A549 (cell line): ENCODE measurements around the gene DCDC2. TPM values are rescaled to one million over a fixed set of nuclear protein-coding genes. Genes with fewer than 3 reads are reported as not detected.

Experiments used
- ATAC-seq, 2 experiments: fragments of 200-7000 bp in 1 of 2; fragments of >200 bp in 1 of 2; cut with Nextera tagmentation in 1 of 2; cut with Tn5 transposase in 1 of 2; 3 replicates each; pipeline versions ENCODE4 v1.8.0 to v1.9.1; 2018 to 2020; ENCODE audit warnings: mild to moderate bottlenecking in 1 of 2, moderate library complexity in 1 of 2
- CTCF ChIA-PET: fragments of 300-600 bp; sonication (Branson Sonifier 250); formaldehyde crosslinking; extraction: SDS; loops from one replicate; lab custom pipeline; 2021; ENCODE audit warnings: antibody characterized with exemption, inconsistent platforms; lab: Yijun Ruan, JAX
- POLR2A ChIA-PET: fragments of 350-600 bp; formaldehyde crosslinking; extraction: SDS; loops from one replicate; lab custom pipeline; 2021; ENCODE audit warnings: antibody characterized with exemption, inconsistent platforms; lab: Yijun Ruan, JAX
- DNase-seq, 2 experiments: peaks; one replicate each; pipeline versions ENCODE4 v3.0.0 to v3.0.0-alpha.2; 2011 to 2016; ENCODE audit warnings: low read depth in 1 of 2, low spot score in 1 of 2
- FAIRE-seq: peaks from 2 replicates; lab custom pipeline; 2011; peaks lifted over from hg19 to GRCh38; lab: Jason Lieb, UNC
- H3K27ac ChIP-seq, 2 experiments: fragments of >200 bp; sonication (Bioruptor Twin); formaldehyde crosslinking; 3 replicates each; pipeline ENCODE4 v1.5.1; 2016 to 2017
- H3K4me1 ChIP-seq: fragments of >200 bp; sonication (Bioruptor Twin); formaldehyde crosslinking; 3 replicates; pipeline ENCODE4 v1.6.1; 2016
- H3K4me2 ChIP-seq: fragments of >200 bp; sonication (Bioruptor Twin); formaldehyde crosslinking; 3 replicates; pipeline ENCODE4 v1.6.1; 2016
- H3K4me3 ChIP-seq: fragments of >200 bp; sonication (Bioruptor Twin); formaldehyde crosslinking; 3 replicates; pipeline ENCODE4 v1.5.1; 2016
- H3K9me3 ChIP-seq: fragments of >200 bp; sonication (Bioruptor Twin); formaldehyde crosslinking; 3 replicates; pipeline ENCODE4 v1.6.1; 2016
- ATOH8 ChIP-seq: fragments of 250-450 bp; sonication (Bioruptor Pico); IDR thresholded peaks from 2 replicates; pipeline ENCODE4 v1.5.0; 2020; ENCODE audit warnings: low read depth, mild to moderate bottlenecking, moderate library complexity
- BCL3 ChIP-seq: fragments of >200 bp; sonication (Bioruptor Twin); formaldehyde crosslinking; IDR thresholded peaks from 3 replicates; pipeline ENCODE4 v1.6.1; 2016
- CBX8 ChIP-seq: fragments of 200-600 bp; sonication (generic); IDR thresholded peaks from 2 replicates; pipeline ENCODE4 v1.6.1; 2016
- CEBPB ChIP-seq, 2 experiments: fragments of >200 bp in 1 of 2; sonication (Bioruptor Twin) in 1 of 2; formaldehyde crosslinking in 1 of 2; IDR thresholded peaks; 2 replicates each; pipeline ENCODE4 v1.6.1; 2012 to 2016
- CHD2 ChIP-seq: fragments of 150-350 bp; IDR thresholded peaks from 2 replicates; pipeline ENCODE4 v1.6.1; 2014; ENCODE audit warnings: low read length; ENCODE audit not compliant: partially characterized antibody
- EP300 ChIP-seq, 2 experiments: fragments of >200 bp; sonication (Bioruptor Twin); formaldehyde crosslinking; IDR thresholded peaks; 2 replicates in 1 of 2; 3 replicates in 1 of 2; pipeline ENCODE4 v1.6.1; 2016 to 2017
- ESRRA ChIP-seq: fragments of 150-350 bp; IDR thresholded peaks from 2 replicates; pipeline ENCODE4 v1.6.1; 2014; ENCODE audit warnings: mild to moderate bottlenecking, low read length, borderline replicate concordance
- FOSL2 ChIP-seq, 2 experiments: fragments of 450-650 bp in 1 of 2; fragments of >200 bp in 1 of 2; sonication (Bioruptor Twin) in 1 of 2; formaldehyde crosslinking; IDR thresholded peaks; 2 replicates each; pipeline versions ENCODE4 v1.5.0 to v1.6.1; 2016 to 2020; ENCODE audit warnings: mild to moderate bottlenecking in 1 of 2, moderate library complexity in 1 of 2
- GATA3 ChIP-seq: IDR thresholded peaks from 2 replicates; pipeline ENCODE4 v1.6.1; 2012; ENCODE audit warnings: borderline replicate concordance
- HOXA7 ChIP-seq: fragments of 250-450 bp; sonication (Bioruptor Pico); IDR thresholded peaks from 2 replicates; pipeline ENCODE4 v1.5.0; 2020; ENCODE audit warnings: mild to moderate bottlenecking, moderate library complexity
- HOXB5 ChIP-seq: fragments of 250-450 bp; sonication (Bioruptor Pico); IDR thresholded peaks from 2 replicates; pipeline ENCODE4 v1.5.0; 2020; ENCODE audit warnings: mild to moderate bottlenecking, moderate library complexity
- JUNB ChIP-seq: fragments of >200 bp; sonication (Bioruptor Twin); formaldehyde crosslinking; IDR thresholded peaks from 2 replicates; pipeline ENCODE4 v1.6.1; 2016
- KDM1A ChIP-seq: fragments of 200-600 bp; sonication (generic); IDR thresholded peaks from 2 replicates; pipeline ENCODE4 v1.6.1; 2016; ENCODE audit warnings: low read depth, mild to moderate bottlenecking
- MAZ ChIP-seq: fragments of 150-350 bp; IDR thresholded peaks from 2 replicates; pipeline ENCODE4 v1.6.1; 2014; ENCODE audit warnings: antibody characterized with exemption, low read depth, low read length, borderline replicate concordance
- NFE2L2 ChIP-seq: fragments of 150-350 bp; conservative IDR thresholded peaks from 2 replicates; pipeline ENCODE4 v1.6.1; 2014; ENCODE audit warnings: low read length
- NR3C1 ChIP-seq: fragments of >200 bp; sonication (Bioruptor Twin); formaldehyde crosslinking; IDR thresholded peaks from 3 replicates; pipeline ENCODE4 v1.6.1; 2017
- POLR2A ChIP-seq: IDR thresholded peaks from 2 replicates; pipeline ENCODE4 v1.6.1; 2012; ENCODE audit warnings: mild to moderate bottlenecking, low read length
- RAD21 ChIP-seq, 2 experiments: fragments of >200 bp in 1 of 2; sonication (Bioruptor Twin) in 1 of 2; formaldehyde crosslinking in 1 of 2; IDR thresholded peaks in 1 of 2; conservative IDR thresholded peaks in 1 of 2; 2 replicates in 1 of 2; 3 replicates in 1 of 2; pipeline ENCODE4 v1.6.1; 2012 to 2018; ENCODE audit warnings: inconsistent platforms in 1 of 2
- RCOR1 ChIP-seq: fragments of 150-350 bp; IDR thresholded peaks from 2 replicates; pipeline ENCODE4 v1.6.1; 2014; ENCODE audit warnings: antibody characterized with exemption, low read length, low read depth
- SMC3 ChIP-seq: fragments of >200 bp; sonication (Bioruptor Twin); formaldehyde crosslinking; IDR thresholded peaks from 3 replicates; pipeline ENCODE4 v1.6.1; 2018; ENCODE audit warnings: inconsistent platforms
- TP53 ChIP-seq: fragments of 250-450 bp; sonication (Bioruptor Pico); IDR thresholded peaks from 2 replicates; pipeline ENCODE4 v1.5.0; 2021; ENCODE audit warnings: mild to moderate bottlenecking, moderate library complexity
- ZC3H11A ChIP-seq: fragments of 450-650 bp; IDR thresholded peaks from 2 replicates; pipeline ENCODE4 v1.6.1; 2014; ENCODE audit warnings: antibody characterized with exemption, mild to moderate bottlenecking
- ZFP36 ChIP-seq: fragments of 450-650 bp; IDR thresholded peaks from 2 replicates; pipeline ENCODE4 v1.6.1; 2014; ENCODE audit warnings: borderline replicate concordance; ENCODE audit not compliant: partially characterized antibody
- ZNF302 ChIP-seq: fragments of 250-450 bp; sonication (Bioruptor Pico); IDR thresholded peaks from 2 replicates; pipeline ENCODE4 v1.9.0; 2021; ENCODE audit warnings: inconsistent platforms, mild to moderate bottlenecking, moderate library complexity
- WGBS: methylation state at CpG from one replicate; pipeline ENCODE4 v1.1.6; 2017; ENCODE audit errors: missing lambda C conversion rate; 5-methylcytosine and 5-hydroxymethylcytosine counted together
- polyA plus RNA-seq, 4 experiments: library from polyadenylated mRNA; depleted of rRNA in 3 of 4; stranded (reverse); fragments of >200 nt; fragmentation: RNase III in 1 of 4; extraction: RNeasy Plus Mini Kit Qiagen cat#74134 plus additional on column Dnase treatment in 1 of 4; gene quantifications; 2 replicates in 3 of 4; 3 replicates in 1 of 4; pipeline ENCODE4 v1.2.3, GENCODE V29; 2011 to 2017

Gene DCDC2
- polyA plus RNA-seq, 2 of the 4 experiments (the other 2 are of a cell fraction): 9.1 to 9.4 TPM

GRCh38 chr6:24255676-24256075 is 102.2 kb downstream of the DCDC2 start:
- no peak for ATAC-seq
- CTCF ChIA-PET: no interaction called here
- no peak for TF ChIP-seq TP53
- no peak for TF ChIP-seq CBX8
- Histone ChIP-seq H3K4me2 (no peak overlapping the region), H3K27ac (no peak overlapping the region), H3K4me3 (no peak overlapping the region), H3K4me1 (no peaks in the 10 kb centered on the region), H3K9me3 (peaks cover 3% of the 10 kb centered on the region; the same call in 1 of the 3 replicates)
- no peak for DNase-seq
- FAIRE-seq: no peak
- WGBS: 45% methylated on average over 1 of the region's 1 CpG
- POLR2A ChIA-PET: no interaction called here

- Histone ChIP-seq H3K4me1 (no peaks in the 10 kb centered on the region), H3K4me3 (no peak overlapping the region), H3K27ac (no peak overlapping the region), H3K9me3 (peaks cover 3% of the 10 kb centered on the region; the same call in 1 of the 3 replicates), H3K4me2 (no peak overlapping the region)
- ATAC-seq (no peak), DNase-seq (no peak), FAIRE-seq (no peak)
- ChIA-PET POLR2A (no interaction called here), CTCF (interaction anchor here (1.1 kb wide), 1 partner anchor 48 kb away, joined by 3 read pairs; no protein-coding TSS in a partner anchor)
- TF ChIP-seq CEBPB (IDR thresholded peaks at IDR 0.05) (no peak), ZC3H11A (no peak), BCL3 (no peak)
Observed at GRCh38 chr6:24253360-24253759, 104.5 kb downstream of the DCDC2 start.

GRCh38 chr6:24252280-24252679 is 105.6 kb downstream of the DCDC2 start:
- Histone ChIP-seq H3K9me3 (peaks cover 3% of the 10 kb centered on the region; the same call in 1 of the 3 replicates), H3K4me2 (no peak overlapping the region), H3K4me1 (no peaks in the 10 kb centered on the region), H3K27ac (no peak overlapping the region), H3K4me3 (no peak overlapping the region)
- TF ChIP-seq EP300 (IDR thresholded peaks at IDR 0.05): no peak
- TF ChIP-seq ZNF302: no peak
- TF ChIP-seq CHD2: no peak
- TF ChIP-seq NFE2L2: no peak
- TF ChIP-seq RCOR1: no peak
- no peak for TF ChIP-seq TP53
- TF ChIP-seq SMC3: no peak
- TF ChIP-seq JUNB: no peak
- TF ChIP-seq POLR2A: no peak
- no peak for TF ChIP-seq ESRRA
- no peak for TF ChIP-seq BCL3
- ChIA-PET POLR2A (no interaction called here), CTCF (no interaction called here)
- WGBS: 83% methylated on average over 1 of the region's 1 CpG
- no peak for FAIRE-seq
- no peak for ATAC-seq
- no peak for DNase-seq

- DNase-seq: no peak
- TF ChIP-seq ATOH8 (CRISPR knock-in tag): no peak
- no peak for TF ChIP-seq GATA3
- no peak for TF ChIP-seq TP53
- TF ChIP-seq HOXA7 (CRISPR knock-in tag): no peak
- TF ChIP-seq RAD21 (conservative IDR thresholded peaks at IDR 0.05 in 1 of 2, IDR thresholded peaks at IDR 0.05 in 1 of 2): no peak
- TF ChIP-seq CBX8: no peak
- no peak for TF ChIP-seq HOXB5 (CRISPR knock-in tag)
- no peak for TF ChIP-seq ZFP36
- no peak for TF ChIP-seq KDM1A
- TF ChIP-seq NR3C1: no peak
- no peak for TF ChIP-seq MAZ
- TF ChIP-seq FOSL2 (IDR thresholded peaks at IDR 0.05): no peak
- TF ChIP-seq FOSL2 (CRISPR knock-in tag; IDR thresholded peaks at IDR 0.05): no peak
- Histone ChIP-seq H3K4me2 (no peak overlapping the region), H3K4me3 (no peak overlapping the region), H3K4me1 (no peaks in the 10 kb centered on the region), H3K9me3 (peaks cover 3% of the 10 kb centered on the region; the same call in 1 of the 3 replicates), H3K27ac (no peak overlapping the region)
- POLR2A ChIA-PET: interaction anchor here (0.7 kb wide), 1 partner anchor 23 kb away, joined by 3 read pairs; no protein-coding TSS in a partner anchor
- ATAC-seq: no peak
- CTCF ChIA-PET: no interaction called here
- no peak for FAIRE-seq
- 37% methylated on average over 2 of the region's 2 CpGs for WGBS
Observed at GRCh38 chr6:24251339-24251738, 106.5 kb downstream of the DCDC2 start.
